Esophagus mucosa (tissue), 1 donor: ENCODE results near the gene NFATC1. TPM values are rescaled to one million over a fixed set of nuclear protein-coding genes. Genes with fewer than 3 reads are reported as not detected.

ENCODE experiments used
- ATAC-seq: fragments of 200-7000 bp; cut with Tn5 transposase; one replicate; pipeline ENCODE4 v1.9.1; 2020
- total RNA-seq: library from RNA; stranded (reverse); gene quantifications from one replicate; pipeline ENCODE4 v1.2.4, GENCODE V29; 2023
- donor health status: DM: yes; HTN: yes; CAD: no.

NFATC1 gene
- total RNA-seq, 1 donor from 2014 or later = 1.8 TPM

DNA sequence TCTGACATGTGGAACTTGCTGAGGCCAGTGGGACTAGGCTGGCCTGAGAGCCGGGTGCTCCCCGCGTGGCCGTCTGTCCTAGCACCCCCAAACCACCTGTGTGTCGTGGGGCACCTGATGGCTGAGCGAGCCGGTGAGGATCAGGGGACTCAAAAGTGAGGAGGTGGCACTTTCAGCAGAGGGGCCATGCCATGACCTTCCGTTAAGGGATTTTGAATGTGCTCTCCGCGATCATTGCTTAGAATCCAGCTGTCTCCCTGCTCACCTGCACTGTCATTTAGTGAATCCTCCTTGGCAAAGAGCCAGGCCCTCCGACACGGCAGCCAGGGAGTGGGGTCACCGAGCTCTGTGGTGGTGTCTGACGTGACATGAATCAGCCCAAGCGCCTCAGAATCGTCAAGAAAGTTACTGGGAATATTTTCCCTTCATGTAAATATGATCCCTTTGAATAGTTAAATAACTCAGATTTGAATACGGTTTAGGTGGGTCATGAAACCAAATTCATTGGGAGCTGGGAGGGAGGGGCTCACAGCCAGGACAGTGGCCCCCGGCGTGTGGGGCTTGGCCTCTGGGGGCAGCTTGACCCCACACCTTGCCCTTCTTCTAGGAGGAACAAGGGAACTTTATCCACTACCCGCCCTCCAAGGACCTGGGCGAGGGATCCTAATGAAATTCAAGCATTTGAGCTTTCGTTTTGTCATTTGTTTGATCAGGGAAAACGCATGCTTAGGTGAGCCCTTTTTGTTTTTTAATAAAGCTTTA, 9.5 kb downstream of the NFATC1 start:
- no peak for ATAC-seq

DNA sequence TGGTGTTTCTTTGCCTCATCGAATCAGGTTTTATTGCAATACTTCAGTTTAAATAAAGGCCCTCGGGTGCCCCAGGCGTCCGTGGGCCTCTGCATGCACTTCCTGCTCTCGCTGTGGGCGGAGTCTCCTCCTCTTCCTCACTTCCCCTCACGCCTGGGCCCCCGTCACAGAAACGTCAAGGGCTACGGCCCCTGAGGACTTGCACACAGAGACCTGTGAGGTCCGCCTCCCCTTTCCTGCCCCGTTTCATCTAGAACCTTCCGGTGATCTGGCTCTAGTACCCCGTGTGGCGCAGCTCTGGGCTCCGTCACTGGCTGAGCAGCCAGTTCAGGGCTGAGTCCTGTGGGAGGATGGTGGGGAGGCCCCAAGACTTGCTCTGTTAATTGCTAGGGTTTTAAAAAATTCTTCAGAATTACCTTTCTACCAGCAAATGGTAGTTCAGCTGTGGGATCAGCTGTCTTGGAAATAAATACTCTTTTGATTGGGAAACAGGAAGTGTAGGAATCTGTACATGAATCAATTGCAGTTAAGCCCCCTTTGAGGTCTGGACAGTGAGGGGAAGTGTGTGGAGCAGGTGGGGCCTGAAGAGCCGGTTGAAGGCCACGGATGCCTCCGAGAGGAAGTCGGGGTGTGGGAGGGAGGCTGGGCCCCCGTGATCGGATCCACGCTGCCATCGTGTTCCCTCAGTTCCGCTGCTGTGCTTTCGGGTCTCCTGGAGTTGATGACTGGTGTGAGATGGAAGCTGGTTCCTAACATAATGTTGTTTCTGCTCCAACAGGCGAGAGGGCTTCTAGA, 10.2 kb downstream of the NFATC1 start:
- peak; percentile 54 for ATAC-seq

DNA sequence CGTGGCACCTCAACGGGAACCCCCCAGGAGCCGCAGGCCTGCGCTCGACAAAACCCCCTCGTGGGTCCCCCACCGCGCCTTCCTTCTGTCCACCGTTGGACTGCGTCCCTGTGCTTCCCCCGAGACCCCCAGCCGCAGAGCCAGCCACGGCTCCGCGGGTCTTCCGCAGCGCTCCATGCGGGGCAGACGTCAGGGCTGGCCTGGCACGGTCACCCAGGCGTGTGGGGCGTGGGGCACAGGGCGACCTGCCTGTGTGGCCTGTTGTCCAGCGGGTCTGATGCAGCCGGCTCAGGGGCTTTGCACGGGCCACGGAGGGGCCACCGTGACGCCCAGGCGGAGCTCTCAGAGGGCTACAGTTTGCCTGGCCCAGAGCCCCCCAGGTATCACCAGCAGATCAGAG, 11.0 kb downstream of the NFATC1 start:
- no peak for ATAC-seq

DNA sequence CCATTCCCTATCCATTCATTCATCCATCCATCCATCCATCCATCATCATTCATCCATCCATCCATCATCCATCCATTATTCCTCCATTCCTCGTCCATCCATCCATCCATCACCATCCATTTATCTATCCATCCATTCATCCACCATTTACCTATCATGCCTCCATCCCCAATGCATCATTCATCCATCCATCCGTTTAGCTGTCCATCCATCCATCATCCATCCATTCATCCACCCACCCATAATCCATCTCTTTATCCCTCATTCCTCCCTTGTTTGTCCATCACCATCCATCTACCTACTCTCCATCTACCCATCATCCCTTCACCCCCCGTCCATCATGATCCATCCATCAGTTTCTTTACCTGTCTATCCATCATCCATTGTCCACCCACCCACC, 13.6 kb downstream of the NFATC1 start:
- ATAC-seq = no peak

DNA sequence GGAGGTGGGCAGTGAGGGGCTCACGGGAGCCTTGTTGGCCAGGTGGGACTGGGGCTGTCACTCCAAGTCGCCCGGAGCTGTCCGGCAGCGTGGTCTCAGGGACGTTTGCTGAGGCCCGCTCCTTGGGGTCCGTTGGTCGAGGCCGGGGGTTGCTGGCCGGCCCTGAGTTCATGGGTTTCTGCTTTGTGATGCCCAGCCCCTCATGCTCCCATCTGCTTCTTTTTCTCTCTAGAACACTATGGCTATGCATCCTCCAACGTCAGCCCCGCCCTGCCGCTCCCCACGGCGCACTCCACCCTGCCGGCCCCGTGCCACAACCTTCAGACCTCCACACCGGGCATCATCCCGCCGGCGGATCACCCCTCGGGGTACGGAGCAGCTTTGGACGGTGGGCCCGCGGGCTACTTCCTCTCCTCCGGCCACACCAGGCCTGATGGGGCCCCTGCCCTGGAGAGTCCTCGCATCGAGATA, 14.5 kb downstream of the NFATC1 start:
- ATAC-seq = no peak

DNA sequence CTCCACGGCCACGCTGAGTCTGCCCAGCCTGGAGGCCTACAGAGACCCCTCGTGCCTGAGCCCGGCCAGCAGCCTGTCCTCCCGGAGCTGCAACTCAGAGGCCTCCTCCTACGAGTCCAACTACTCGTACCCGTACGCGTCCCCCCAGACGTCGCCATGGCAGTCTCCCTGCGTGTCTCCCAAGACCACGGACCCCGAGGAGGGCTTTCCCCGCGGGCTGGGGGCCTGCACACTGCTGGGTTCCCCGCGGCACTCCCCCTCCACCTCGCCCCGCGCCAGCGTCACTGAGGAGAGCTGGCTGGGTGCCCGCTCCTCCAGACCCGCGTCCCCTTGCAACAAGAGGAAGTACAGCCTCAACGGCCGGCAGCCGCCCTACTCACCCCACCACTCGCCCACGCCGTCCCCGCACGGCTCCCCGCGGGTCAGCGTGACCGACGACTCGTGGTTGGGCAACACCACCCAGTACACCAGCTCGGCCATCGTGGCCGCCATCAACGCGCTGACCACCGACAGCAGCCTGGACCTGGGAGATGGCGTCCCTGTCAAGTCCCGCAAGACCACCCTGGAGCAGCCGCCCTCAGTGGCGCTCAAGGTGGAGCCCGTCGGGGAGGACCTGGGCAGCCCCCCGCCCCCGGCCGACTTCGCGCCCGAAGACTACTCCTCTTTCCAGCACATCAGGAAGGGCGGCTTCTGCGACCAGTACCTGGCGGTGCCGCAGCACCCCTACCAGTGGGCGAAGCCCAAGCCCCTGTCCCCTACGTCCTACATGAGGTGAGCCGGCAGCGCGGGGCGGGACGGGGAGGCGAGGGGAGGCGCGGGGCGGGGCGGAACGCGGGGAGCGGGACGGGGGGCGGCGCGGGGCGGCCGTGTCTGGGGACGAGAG, 15.2 kb downstream of the NFATC1 start:
- ATAC-seq = no peak

DNA sequence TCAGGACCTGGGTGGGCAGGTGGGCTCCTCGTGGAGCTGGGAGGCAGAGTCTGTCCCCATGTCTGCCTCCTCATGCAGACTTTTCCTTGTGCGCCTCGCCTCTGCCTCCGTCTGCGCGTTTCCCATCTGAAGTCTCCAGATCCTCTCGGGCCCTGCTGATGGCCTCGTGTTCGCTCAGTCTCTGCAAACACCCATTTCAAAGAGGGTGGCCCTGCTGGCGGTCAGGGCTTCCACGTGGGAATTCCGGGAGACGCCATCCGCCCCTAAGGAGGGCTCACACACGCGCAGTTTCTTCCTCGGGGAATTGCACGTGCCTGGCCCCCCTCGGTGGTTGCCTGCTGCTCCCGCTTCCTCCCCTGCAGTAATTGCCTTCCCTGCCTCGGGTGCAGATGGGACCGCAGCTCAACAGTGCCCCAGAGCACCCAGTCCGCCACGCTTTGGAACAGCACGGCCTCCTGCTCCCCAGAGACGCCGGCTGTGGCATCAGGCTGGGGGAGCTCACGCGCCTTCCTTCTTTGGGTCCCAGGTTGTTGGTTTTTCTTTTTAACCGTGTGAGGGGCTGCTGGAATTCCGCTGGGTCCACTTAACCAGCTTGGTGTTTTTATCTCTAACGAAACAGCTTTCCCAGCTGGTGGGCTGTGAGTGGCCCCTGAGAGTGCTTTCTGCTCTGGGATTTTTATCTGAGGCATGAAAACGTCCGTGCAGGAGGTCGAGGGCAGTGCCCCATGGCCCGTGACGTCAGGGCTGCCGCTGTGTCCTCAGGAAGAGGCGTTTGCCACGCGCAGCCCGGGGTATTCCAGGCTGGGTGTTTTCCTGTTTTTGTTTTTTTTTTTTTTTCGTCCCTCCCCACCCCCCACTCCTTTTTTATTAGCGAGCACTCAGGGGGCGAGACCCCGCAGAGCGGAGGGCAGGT, 16.1 kb downstream of the NFATC1 start:
- ATAC-seq = no peak

DNA sequence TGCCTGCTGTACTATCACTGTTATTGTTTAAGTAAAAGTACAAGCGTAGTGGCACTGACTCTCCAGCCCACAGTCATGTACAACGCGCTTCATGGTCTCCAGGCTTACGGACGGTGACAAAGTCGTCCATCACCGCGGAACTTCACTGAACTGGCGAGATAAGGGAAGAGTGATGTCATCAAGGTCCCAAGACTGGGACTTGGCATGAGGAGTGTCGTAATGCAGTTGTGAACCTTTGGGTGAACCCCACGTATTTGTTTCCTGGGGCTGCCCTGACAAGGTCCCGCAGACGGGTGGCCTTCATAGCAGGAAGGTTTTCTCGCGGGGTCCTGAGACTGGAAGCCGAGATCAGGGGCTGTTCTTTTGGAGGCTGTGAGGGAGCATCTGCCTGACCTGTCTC, 17.3 kb downstream of the NFATC1 start:
- ATAC-seq = no peak

DNA sequence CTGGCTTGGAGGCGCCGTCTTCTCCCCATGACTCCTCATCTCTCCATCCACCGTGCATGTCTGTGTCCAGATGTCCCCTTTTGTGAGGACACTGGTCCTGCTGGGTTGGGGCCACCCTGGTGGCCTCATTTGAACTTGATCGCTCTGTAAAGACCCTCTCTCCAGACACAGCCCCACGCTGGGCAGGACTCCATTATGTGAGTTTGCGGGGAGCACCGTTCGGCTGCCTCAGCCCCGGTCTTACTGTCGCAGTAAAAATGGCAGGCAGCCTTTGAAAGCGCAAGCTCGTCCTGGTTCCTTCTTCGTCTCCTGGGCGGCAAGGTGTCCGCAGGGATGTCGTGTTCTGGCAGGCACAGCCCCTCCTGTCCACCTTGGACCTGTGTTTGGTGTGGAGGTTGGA, 17.7 kb downstream of the NFATC1 start:
- ATAC-seq = no peak

DNA sequence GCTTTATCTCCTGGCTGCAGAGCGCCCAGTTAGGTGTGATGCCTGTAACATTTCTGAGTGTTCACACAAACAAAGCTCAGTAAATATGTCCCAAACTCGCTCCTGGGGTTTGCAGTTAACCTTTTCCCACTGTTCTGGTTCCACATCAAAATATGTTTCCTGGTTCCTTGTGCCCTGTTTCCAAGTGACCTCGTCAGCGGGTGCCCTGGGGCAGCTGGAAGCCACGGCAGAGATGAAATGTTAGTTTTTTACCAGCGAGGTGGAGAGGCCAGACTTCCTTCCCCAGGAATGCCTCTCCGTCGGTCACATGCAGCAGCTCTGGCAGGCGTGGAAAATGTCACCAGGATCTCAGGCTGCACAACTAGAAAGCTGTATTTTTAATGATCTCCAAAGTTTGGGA, 18.2 kb downstream of the NFATC1 start:
- no peak for ATAC-seq

DNA sequence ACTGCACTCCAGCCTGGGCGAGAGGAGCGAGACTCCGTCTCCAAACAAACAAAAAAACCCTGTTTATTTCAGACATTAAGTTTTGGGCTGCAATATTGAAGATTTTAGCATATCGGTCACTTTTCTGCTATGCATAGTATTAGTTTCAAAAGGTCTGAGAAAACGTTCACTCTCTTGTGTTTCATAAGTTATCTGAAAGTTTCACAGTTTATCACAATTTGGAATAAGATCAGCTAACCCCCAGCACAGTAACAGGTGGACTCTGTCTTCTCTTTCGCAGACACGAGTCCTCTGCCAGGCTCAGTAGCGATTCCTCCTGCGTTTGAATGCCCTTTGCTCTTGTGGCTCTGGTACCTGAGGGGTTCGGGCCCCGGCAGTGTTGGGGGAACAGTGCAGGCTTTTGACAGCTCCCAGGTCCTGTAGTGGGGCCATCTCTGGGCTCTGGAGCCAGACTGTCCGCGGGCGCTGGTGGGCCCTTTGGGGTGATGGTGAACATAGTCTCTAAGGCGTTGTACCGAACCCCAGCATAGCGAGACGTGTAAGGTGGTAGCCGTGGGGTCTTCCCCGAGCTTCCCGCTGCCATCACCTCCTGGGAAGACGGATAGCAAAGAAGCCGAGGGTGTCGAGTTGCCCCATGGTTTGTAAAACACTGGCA, 20.4 kb downstream of the NFATC1 start:
- ATAC-seq = peak; percentile 10

DNA sequence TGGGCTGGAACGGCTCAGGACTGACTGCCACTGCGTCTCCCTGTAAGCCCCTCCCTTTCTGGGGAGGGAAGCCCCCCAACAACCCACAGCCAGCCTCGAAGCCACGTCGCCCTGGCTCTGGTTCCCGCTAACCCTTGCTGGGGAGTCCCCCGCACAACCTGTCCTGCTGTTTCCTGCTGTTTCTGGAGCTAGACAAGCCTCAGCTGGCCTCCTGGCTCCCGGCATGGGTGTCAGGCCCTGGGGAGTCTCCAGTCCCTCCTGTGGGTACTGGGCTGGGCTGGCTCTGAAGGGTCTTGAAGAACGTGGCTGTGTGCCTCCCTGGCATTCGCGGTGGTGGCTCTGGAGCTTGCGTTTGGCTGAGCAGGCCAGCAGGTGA, 20.9 kb downstream of the NFATC1 start:
- ATAC-seq = peak; percentile 30

DNA sequence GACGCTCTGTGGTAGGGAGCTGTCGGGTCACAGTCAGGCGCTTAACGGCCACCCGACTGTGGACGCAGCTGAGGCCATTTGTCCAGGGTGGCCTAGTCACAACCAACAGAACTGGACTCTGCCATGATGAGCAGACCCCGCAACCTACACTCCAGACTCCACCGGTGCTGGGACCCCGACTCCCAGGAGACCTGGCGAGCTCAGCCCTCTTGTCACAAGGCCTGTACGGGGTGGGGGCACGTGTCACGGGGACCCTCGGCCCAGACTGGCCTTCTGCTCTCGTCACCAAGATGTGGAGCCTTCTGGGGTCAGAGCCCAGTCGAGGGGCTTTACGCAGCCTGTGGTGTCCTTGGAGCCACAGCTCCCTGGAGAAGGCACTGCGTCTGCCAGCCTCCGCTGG, 22.5 kb downstream of the NFATC1 start:
- ATAC-seq = no peak

DNA sequence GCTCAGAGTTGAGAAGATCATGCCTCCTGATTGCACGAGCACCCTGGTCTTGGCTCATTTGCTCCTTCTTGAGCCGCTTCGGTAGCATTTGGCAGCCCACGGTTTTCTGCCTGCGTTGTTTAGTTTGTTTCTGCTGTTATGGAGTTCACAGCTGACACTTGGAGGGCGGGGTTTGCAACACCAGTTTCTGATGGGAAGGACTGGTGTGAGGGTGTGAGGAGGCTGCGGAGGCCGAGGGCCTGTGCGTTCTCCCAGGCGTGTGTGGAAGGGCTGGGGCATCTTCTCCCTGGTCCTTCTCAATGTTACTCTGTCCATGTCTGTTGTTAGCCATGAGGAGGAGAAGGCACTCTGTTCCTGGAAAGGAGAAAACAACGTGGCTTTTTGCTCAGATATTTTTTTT, 22.9 kb downstream of the NFATC1 start:
- ATAC-seq = no peak

DNA sequence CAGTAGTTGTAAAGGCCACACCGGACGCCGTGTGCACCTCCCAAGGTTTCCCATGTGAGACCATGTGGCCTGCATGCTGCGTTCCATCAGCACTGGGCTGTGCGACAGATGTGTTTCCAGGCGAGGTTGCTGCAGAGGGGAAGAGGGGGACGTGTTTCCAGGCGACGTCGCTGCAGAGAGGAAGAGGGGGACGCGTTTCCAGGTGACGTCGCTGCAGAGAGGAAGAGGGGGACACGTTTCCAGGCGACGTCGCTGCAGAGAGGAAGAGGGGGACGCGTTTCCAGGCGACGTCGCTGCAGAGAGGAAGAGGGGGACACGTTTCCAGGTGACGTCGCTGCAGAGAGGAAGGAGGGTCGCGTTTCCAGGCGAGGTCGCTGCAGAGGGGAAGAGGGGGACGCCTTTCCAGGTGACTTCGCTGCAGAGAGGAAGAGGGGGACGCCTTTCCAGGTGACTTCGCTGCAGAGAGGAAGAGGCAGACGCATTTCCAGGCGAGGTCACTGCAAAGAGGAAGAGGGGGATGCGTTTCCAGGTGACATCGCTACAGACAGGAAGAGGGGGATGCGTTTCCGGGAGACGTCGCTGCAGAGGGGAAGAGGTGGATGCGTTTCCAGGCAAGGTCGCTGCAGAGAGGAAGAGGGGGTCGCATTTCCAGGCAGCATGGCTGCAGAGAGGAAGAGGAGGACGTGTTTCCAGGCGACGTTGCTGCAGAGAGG, 24.5 kb downstream of the NFATC1 start:
- ATAC-seq = no peak

DNA sequence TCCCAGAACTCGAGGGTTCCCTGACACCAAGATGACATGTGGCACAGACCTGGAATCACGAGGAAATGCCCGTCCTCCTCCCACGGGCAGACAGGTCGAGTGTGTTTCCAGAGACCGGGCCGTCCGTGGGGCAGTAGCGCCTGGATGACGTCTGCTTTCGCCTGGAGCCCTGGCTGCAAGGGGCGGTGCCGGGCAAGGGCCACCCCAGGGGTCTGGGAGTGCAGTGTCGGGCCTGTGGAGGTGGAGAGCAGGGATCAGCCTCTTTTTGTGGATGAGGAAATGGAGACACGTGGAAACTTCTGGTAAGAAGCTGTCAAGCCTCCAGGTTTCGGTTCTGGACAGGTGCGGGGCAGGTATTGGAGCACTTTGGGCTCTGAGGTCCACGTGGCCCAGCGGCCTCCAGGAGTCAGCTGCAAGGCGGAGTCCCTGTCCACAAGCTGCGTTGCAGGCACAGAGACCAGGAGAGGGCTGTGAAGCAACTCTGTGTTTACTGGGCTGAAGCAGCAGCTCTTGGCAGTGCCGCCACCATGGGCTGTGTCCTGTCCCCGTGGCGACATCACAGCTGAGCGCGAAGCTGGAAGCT, 25.6 kb downstream of the NFATC1 start:
- ATAC-seq = no peak

DNA sequence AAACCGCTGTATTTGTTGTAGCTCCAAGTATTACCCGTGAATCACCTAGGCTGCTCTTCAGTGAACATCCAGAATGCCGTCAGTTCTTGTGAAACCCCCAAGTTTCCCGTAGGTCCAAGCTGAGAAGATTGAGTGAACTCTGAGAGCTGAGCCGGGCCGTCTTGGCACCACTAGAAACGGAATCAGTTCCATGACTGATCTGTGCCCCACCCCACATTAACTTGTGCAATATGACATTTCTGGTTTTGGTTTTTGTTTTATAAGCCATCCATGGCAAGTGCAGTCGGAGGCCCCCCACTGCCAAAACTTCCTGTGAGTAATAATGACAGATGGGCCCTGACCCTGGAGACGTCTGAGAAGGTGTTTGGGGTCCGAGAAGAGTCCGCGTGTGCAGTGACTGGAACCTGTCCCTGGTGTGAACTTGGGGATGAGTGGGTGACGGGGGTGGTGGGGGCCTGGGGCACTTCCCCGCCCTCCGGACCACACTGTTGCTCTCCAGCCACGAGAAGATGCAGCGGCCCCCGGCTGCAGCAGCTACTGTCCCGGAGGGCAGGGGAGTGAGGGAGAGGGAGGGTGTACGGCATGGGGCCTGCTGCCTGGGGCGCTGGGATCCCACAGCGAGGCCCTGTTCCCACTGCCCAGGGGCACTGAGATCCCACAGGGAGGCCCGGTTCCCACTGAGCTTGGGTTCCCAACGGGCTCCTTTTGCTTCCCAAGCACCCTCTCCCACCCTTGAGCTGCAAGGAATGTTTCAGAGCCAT, 26.5 kb downstream of the NFATC1 start:
- peak; percentile 30 for ATAC-seq

DNA sequence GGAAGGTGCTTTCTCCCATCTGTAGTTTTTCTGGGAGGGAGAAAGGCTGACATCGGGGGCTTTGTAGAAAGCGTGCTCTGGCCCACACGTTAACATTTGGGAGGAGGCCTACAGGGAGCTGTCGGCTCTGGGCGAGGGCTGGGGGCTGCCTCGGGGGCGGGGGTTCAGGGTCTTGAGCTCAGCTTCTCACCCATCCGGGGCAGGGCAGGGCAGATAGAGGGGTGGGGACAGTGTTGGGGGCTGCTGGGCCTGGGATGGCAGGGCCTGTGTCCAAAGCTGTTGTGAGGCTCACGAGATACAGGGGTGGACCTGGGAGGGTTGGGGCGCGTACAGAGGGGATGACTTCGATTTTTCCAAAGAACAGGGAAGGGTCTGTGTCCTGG, 27.0 kb downstream of the NFATC1 start:
- no peak for ATAC-seq

DNA sequence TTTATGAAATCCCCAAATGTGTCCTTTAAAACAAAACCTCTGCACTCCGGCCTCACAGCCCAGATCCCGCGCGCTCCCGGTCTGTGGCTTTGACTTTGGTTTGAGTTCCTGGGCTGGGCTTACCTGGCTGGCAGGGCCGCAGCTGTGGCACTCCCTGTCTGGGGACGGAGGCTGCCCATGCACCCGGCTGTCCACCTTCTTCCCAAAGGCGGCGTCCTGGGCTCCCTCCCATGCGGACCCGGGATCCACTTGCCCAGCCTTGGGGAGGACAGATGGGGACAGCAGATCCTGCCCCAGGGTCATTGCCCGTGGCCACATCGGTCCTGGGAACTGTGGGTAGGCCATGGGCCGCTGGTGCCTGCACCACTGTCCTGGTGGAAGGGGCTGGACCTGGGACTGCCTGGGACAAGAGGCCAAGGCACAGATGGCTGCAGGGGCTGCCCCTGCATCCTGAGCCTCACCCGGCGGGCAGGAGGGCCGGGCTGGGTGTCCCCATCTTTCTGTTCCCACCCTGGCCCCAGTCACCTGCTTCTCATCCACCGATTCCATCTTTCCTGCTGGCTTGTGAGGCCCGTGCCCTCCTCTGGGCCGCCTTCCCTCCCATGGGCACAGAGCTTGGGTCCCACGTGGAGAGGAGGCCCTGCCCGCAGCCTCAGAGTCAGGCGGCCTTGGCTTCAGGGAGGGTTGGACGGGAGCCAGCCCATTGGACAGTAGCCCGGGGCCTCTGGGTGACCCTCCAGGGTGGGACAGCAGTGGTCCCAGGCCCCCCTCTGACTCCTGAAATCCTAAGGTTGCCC, 27.7 kb downstream of the NFATC1 start:
- no peak for ATAC-seq
